ENCODE data around the gene ETS1. TPM values are rescaled to one million over a fixed set of nuclear protein-coding genes. Genes with fewer than 3 reads are reported as not detected.

ETS1 gene
- total RNA-seq, 4 donors from 2014 or later = 21.9 to 78.4 (median 31.3) TPM

DNA sequence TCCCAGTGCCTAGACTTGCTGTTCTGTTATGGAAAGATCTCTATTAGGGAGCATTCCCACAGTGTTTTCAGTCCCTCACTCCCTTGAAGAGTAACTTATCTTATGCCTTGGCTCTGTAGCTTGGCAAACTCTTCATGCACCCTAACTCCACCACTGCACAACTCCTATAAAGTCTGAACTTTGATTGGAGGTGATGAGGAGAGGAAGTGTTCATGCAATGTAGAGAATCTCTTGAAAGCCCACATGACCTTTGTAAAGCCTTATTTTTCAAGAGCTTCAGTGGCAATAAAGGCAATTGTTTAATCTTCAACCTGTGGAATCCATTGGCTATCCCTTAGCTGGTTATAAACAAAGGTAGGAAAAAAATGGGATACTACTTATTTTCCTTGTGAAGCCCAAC is 176.2 kb downstream of the ETS1 start:
- Histone ChIP-seq H3K36me3 (no peaks in the 10 kb centered on the region), H3K27ac (no peak overlapping the region), H3K27me3 (no peaks in the 10 kb centered on the region), H3K4me1 (peaks cover 0 to 4% (median 0%) of the 10 kb centered on the region in 4 donors), H3K9me3 (no peaks in the 10 kb centered on the region), H3K4me3 (no peak overlapping the region)
- no peak for DNase-seq
- TF ChIP-seq, protein P1, sequence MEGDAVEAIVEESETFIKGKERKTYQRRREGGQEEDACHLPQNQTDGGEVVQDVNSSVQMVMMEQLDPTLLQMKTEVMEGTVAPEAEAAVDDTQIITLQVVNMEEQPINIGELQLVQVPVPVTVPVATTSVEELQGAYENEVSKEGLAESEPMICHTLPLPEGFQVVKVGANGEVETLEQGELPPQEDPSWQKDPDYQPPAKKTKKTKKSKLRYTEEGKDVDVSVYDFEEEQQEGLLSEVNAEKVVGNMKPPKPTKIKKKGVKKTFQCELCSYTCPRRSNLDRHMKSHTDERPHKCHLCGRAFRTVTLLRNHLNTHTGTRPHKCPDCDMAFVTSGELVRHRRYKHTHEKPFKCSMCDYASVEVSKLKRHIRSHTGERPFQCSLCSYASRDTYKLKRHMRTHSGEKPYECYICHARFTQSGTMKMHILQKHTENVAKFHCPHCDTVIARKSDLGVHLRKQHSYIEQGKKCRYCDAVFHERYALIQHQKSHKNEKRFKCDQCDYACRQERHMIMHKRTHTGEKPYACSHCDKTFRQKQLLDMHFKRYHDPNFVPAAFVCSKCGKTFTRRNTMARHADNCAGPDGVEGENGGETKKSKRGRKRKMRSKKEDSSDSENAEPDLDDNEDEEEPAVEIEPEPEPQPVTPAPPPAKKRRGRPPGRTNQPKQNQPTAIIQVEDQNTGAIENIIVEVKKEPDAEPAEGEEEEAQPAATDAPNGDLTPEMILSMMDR (IDR thresholded peaks at IDR 0.05) = no peak
- no peak for TF ChIP-seq POLR2A (IDR thresholded peaks at IDR 0.05)

DNA sequence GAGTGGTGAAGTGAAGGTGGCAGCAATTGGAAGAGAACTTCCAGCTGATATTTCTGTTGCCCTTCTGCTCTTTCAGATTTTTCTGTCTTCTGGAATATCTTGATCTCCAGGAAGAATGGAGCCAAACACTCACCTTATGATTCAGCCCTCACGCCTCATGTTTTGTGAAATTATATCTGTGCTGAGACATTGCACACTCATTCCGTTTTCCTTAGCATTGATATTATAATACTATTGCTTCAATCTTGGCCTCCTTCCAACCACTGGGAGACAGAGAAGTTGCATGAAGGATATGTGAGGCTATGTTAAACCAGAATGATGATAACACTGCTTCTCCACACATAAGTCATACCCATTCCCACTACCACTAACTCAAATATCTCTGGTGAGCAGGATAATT is 177.9 kb downstream of the ETS1 start:
- peaks cover 0 to 4% (median 0%) of the 10 kb centered on the region in 4 donors for H3K4me1 ChIP-seq
- TF ChIP-seq POLR2A (IDR thresholded peaks at IDR 0.05) = no peak
- no peaks in the 10 kb centered on the region for H3K36me3 ChIP-seq
- no peaks in the 10 kb centered on the region for H3K27me3 ChIP-seq
- H3K4me3 ChIP-seq = no peak overlapping the region
- no peak overlapping the region for H3K27ac ChIP-seq
- no peak for DNase-seq
- H3K9me3 ChIP-seq = no peaks in the 10 kb centered on the region

Small RNA genes lying within 50 kb of the gene (small RNA-seq; reads per million reads assigned to genes)
- gene MIR6090 = 0 reads per million in 2 donors

Other genes with a start within 250 kb of the ETS1 start
- gene FLI1, start 106.5 kb upstream of the ETS1 start, total RNA-seq = 10 to 100 TPM in 3 of 4 donors, 1 to 10 TPM in 1; 7.7 to 66.8 (median 15.3) TPM

Data from Peyer's patch (tissue), 4 donors.